HepG2 (cell line): Measurements from ENCODE around the gene JMY. TPM values are rescaled to one million over a fixed set of nuclear protein-coding genes. Genes with fewer than 3 reads are reported as not detected.

Source experiments
- ARNT2 ChIP-seq: sonication (generic); formaldehyde crosslinking; IDR thresholded peaks from 2 replicates; pipeline ENCODE4 v1.8.0; 2022; ENCODE audit warnings: mild to moderate bottlenecking, low read depth, missing genetic modification reagents, moderate library complexity
- BATF2 ChIP-seq: sonication (generic); formaldehyde crosslinking; IDR thresholded peaks from 2 replicates; pipeline ENCODE4 v1.8.0; 2022; ENCODE audit warnings: mild to moderate bottlenecking, missing genetic modification reagents, moderate library complexity
- BHLHE40 ChIP-seq: IDR thresholded peaks from 2 replicates; pipeline ENCODE4 v1.6.1; 2011; ENCODE audit warnings: low read length, improper control_type of control experiment
- BRCA1 ChIP-seq: sonication (generic); formaldehyde crosslinking; IDR thresholded peaks from 2 replicates; pipeline ENCODE4 v1.4.0; 2020; ENCODE audit warnings: missing genetic modification reagents
- CAMTA2 ChIP-seq: sonication (generic); formaldehyde crosslinking; IDR thresholded peaks from 2 replicates; pipeline ENCODE4 v1.4.0; 2020; ENCODE audit warnings: mild to moderate bottlenecking, missing genetic modification reagents, borderline replicate concordance
- CEBPZ ChIP-seq: IDR thresholded peaks from 2 replicates; pipeline ENCODE4 v1.6.1; 2012; ENCODE audit warnings: low read length, improper control_type of control experiment
- ELF1 ChIP-seq: sonication (generic); formaldehyde crosslinking; IDR thresholded peaks from 2 replicates; pipeline ENCODE4 v1.4.0; 2020; ENCODE audit warnings: missing genetic modification reagents
- GFI1 ChIP-seq: sonication (generic); formaldehyde crosslinking; IDR thresholded peaks from 2 replicates; pipeline ENCODE4 v1.5.0; 2020; ENCODE audit warnings: missing genetic modification reagents, mild to moderate bottlenecking, borderline replicate concordance
- HDAC1 ChIP-seq: sonication (generic); formaldehyde crosslinking; IDR thresholded peaks from 2 replicates; pipeline ENCODE4 v1.5.1; 2020; ENCODE audit warnings: mild to moderate bottlenecking, missing genetic modification reagents
- HIVEP1 ChIP-seq: sonication (generic); formaldehyde crosslinking; IDR thresholded peaks from 2 replicates; pipeline ENCODE4 v1.4.0; 2020; ENCODE audit warnings: mild to moderate bottlenecking, missing genetic modification reagents
- HNF4G ChIP-seq, 2 experiments: sonication (generic) in 1 of 2; formaldehyde crosslinking in 1 of 2; IDR thresholded peaks; 2 replicates each; pipeline versions ENCODE4 v1.4.0 to v1.6.1; 2011 to 2020; ENCODE audit warnings: borderline replicate concordance in 2 of 2, low read depth in 2 of 2, mild to moderate bottlenecking in 2 of 2, low read length in 1 of 2, missing genetic modification reagents in 1 of 2, moderate library complexity in 1 of 2
- MED1 ChIP-seq: sonication (generic); formaldehyde crosslinking; IDR thresholded peaks from 2 replicates; pipeline ENCODE4 v1.4.0; 2020; ENCODE audit warnings: missing genetic modification reagents
- MED8 ChIP-seq: sonication (generic); formaldehyde crosslinking; IDR thresholded peaks from 2 replicates; pipeline ENCODE4 v1.8.1; 2023; ENCODE audit warnings: mild to moderate bottlenecking, missing genetic modification reagents; ENCODE audit not compliant: insufficient replicate concordance
- MXD4 ChIP-seq: IDR thresholded peaks from 2 replicates; pipeline ENCODE4 v1.6.1; 2016; ENCODE audit warnings: mild to moderate bottlenecking, missing biosample characterization, missing genetic modification reagents
- MYC ChIP-seq: sonication (generic); formaldehyde crosslinking; IDR thresholded peaks from 2 replicates; pipeline ENCODE4 v1.9.0; 2021; ENCODE audit warnings: missing genetic modification reagents, borderline replicate concordance
- NCOA1 ChIP-seq: sonication (generic); formaldehyde crosslinking; IDR thresholded peaks from 2 replicates; pipeline ENCODE4 v1.9.0; 2021; ENCODE audit warnings: missing genetic modification reagents
- POLR2AphosphoS5 ChIP-seq: IDR thresholded peaks from 2 replicates; pipeline ENCODE4 v1.6.1; 2012; ENCODE audit warnings: low read depth, low read length
- RCOR2 ChIP-seq: IDR thresholded peaks from 2 replicates; pipeline ENCODE4 v1.6.1; 2016; ENCODE audit warnings: missing biosample characterization, missing genetic modification reagents
- RXRA ChIP-seq: sonication (generic); formaldehyde crosslinking; IDR thresholded peaks from 2 replicates; pipeline ENCODE4 v1.5.1; 2020; ENCODE audit warnings: missing genetic modification reagents
- SSRP1 ChIP-seq: IDR thresholded peaks from 2 replicates; pipeline ENCODE4 v1.6.1; 2016; ENCODE audit warnings: control low read depth
- TBX2 ChIP-seq: sonication (generic); formaldehyde crosslinking; IDR thresholded peaks from 2 replicates; pipeline ENCODE4 v1.5.0; 2020; ENCODE audit warnings: missing genetic modification reagents, mild to moderate bottlenecking, borderline replicate concordance
- TGIF2 ChIP-seq: IDR thresholded peaks from 2 replicates; pipeline ENCODE4 v1.6.1; 2016; ENCODE audit warnings: control low read depth, missing compliant biosample characterization
- ZNF777 ChIP-seq: sonication (generic); formaldehyde crosslinking; IDR thresholded peaks from 2 replicates; pipeline ENCODE4 v1.4.0; 2020; ENCODE audit warnings: missing genetic modification reagents
- polyA plus RNA-seq, 8 experiments: library from polyadenylated mRNA; depleted of rRNA in 3 of 8; stranded (reverse) in 7 of 8; unstranded in 1 of 8; fragments of >200 nt; fragmentation: Illumina TruSeq in 4 of 8; extraction: Trizol in 4 of 8; gene quantifications; 2 replicates each; pipeline versions ENCODE4 v1.2.1 to v1.2.3, GENCODE V29; 2011 to 2016; ENCODE audit warnings: low read depth in 4 of 8, missing spikeins in 1 of 8, mixed read lengths in 1 of 8; ENCODE audit not compliant: insufficient read depth in 1 of 8
- total RNA-seq, 5 experiments: library from RNA; depleted of rRNA; stranded (reverse); fragments of >200 nt; fragmentation: Illumina TruSeq; extraction: Trizol; gene quantifications; 2 replicates each; pipeline ENCODE4 v1.2.3, GENCODE V29; 2016; ENCODE audit warnings: low read depth in 1 of 5

Gene JMY
- total and polyA plus RNA-seq, 2 of the 13 experiments (the other 11 are each of a cell fraction or from before 2014, with no cell fraction given), result 4.0 to 4.2 TPM

GRCh38 chr5:79235634-79236361 is at the start of gene JMY (continued):
- peak; percentile 53; the same call in 1 of the 2 replicates for TF ChIP-seq TBX2 (CRISPR knock-in tag)
- TF ChIP-seq SSRP1, result no peak
- TF ChIP-seq RXRA, result no peak
- TF ChIP-seq TGIF2 (CRISPR knock-in tag), result peak; percentile 52; the same call in 1 of the 2 replicates
- TF ChIP-seq POLR2AphosphoS5, result peak; percentile 69
- TF ChIP-seq BATF2 (CRISPR knock-in tag), result no peak
- TF ChIP-seq MYC (CRISPR knock-in tag), result peak; percentile 72
- peak; percentile 79 for TF ChIP-seq HDAC1 (CRISPR knock-in tag)
- TF ChIP-seq BRCA1 (CRISPR knock-in tag), result no peak
- TF ChIP-seq ZNF777 (CRISPR knock-in tag), result 0 out of 2 replicates have a peak, but pooled peaks have one; percentile 19
- peak; percentile 36; the same call in 1 of the 2 replicates for TF ChIP-seq HIVEP1
- TF ChIP-seq CEBPZ, result no peak
- no peak for TF ChIP-seq RCOR2 (CRISPR knock-in tag)
- TF ChIP-seq ELF1 (CRISPR knock-in tag), result no peak
- TF ChIP-seq HNF4G (IDR thresholded peaks at IDR 0.05; ENCODE audit: borderline replicate concordance, low read depth, low read length), result peak; percentile 22; the same call in 1 of the 2 replicates
- no peak for TF ChIP-seq HNF4G (CRISPR knock-in tag; IDR thresholded peaks at IDR 0.05; ENCODE audit: borderline replicate concordance, low read depth)
- peak; percentile 42; the same call in 1 of the 2 replicates for TF ChIP-seq GFI1 (CRISPR knock-in tag)
- TF ChIP-seq MED1 (CRISPR knock-in tag), result peak; percentile 19
- no peak for TF ChIP-seq NCOA1 (CRISPR knock-in tag)
- TF ChIP-seq BHLHE40, result peak; percentile 99
- peak; percentile 63 for TF ChIP-seq ARNT2 (CRISPR knock-in tag)
- no peak for TF ChIP-seq MXD4
- TF ChIP-seq MED8 (CRISPR knock-in tag), result no peak
- no peak for TF ChIP-seq CAMTA2 (CRISPR knock-in tag)
